H9 (cell line): ENCODE results near the gene NSF. TPM values are rescaled to one million over a fixed set of nuclear protein-coding genes. Genes with fewer than 3 reads are reported as not detected.

Source experiments
- DNase-seq: peaks from one replicate; pipeline ENCODE4 v3.0.0-alpha.2; 2017
- H2AFZ ChIP-seq: one replicate; pipeline ENCODE4 v1.6.1; 2013; ENCODE audit warnings: mild to moderate bottlenecking, low read length, control low read depth, moderate library complexity
- H2AK5ac ChIP-seq: 2 replicates; pipeline ENCODE4 v1.6.1; 2013; ENCODE audit warnings: low read length, control low read depth, mixed read lengths; ENCODE audit not compliant: insufficient read length
- H2BK120ac ChIP-seq: one replicate; pipeline ENCODE4 v1.6.1; 2013; ENCODE audit warnings: low read depth, mild to moderate bottlenecking, low read length, control low read depth, inconsistent platforms; ENCODE audit not compliant: poor library complexity, severe bottlenecking
- H2BK12ac ChIP-seq: 2 replicates; pipeline ENCODE4 v1.6.1; 2013; ENCODE audit warnings: low read length, control low read depth, mixed read lengths, low read depth; ENCODE audit not compliant: insufficient read length
- H2BK15ac ChIP-seq: 2 replicates; pipeline ENCODE4 v1.6.1; 2013; ENCODE audit warnings: low read depth, low read length, control low read depth
- H2BK20ac ChIP-seq: one replicate; pipeline ENCODE4 v1.6.1; 2013; ENCODE audit warnings: low read depth, mild to moderate bottlenecking, low read length, control low read depth, inconsistent platforms; ENCODE audit not compliant: poor library complexity, severe bottlenecking
- H2BK5ac ChIP-seq: 2 replicates; pipeline ENCODE4 v1.6.1; 2013; ENCODE audit warnings: low read length, control low read depth, mixed read lengths; ENCODE audit not compliant: insufficient read length
- H3K14ac ChIP-seq: 2 replicates; pipeline ENCODE4 v1.6.1; 2013; ENCODE audit warnings: low read length, control low read depth; ENCODE audit not compliant: insufficient read depth
- H3K18ac ChIP-seq: 2 replicates; pipeline ENCODE4 v1.6.1; 2013; ENCODE audit warnings: low read depth, mild to moderate bottlenecking, mixed read lengths, low read length, control low read depth; ENCODE audit not compliant: insufficient read length
- H3K23ac ChIP-seq: 2 replicates; pipeline ENCODE4 v1.6.1; 2013; ENCODE audit warnings: low read length, control low read depth, mixed read lengths, low read depth; ENCODE audit not compliant: insufficient read length
- H3K23me2 ChIP-seq: 2 replicates; pipeline ENCODE4 v1.6.1; 2013; ENCODE audit warnings: low read depth, mild to moderate bottlenecking, mixed read lengths, low read length, control low read depth; ENCODE audit not compliant: insufficient read length, poor library complexity, severe bottlenecking
- H3K27ac ChIP-seq: 2 replicates; pipeline ENCODE4 v1.5.1; 2013; ENCODE audit warnings: low read length, control low read depth, mixed read lengths, low read depth; ENCODE audit not compliant: insufficient read length
- H3K27me3 ChIP-seq: 2 replicates; pipeline ENCODE4 v1.6.1; 2013; ENCODE audit warnings: low read length, control low read depth, inconsistent platforms; ENCODE audit not compliant: insufficient read depth
- H3K4ac ChIP-seq: 2 replicates; pipeline ENCODE4 v1.6.1; 2013; ENCODE audit warnings: low read depth, mild to moderate bottlenecking, control low read depth, inconsistent platforms, low read length, moderate library complexity
- H3K4me1 ChIP-seq: 2 replicates; pipeline ENCODE4 v1.6.1; 2013; ENCODE audit warnings: low read length, control low read depth, inconsistent platforms; ENCODE audit not compliant: insufficient read depth
- H3K4me2 ChIP-seq: 2 replicates; pipeline ENCODE4 v1.6.1; 2013; ENCODE audit warnings: low read length, control low read depth, mixed read lengths; ENCODE audit not compliant: insufficient read length, insufficient read depth
- H3K56ac ChIP-seq: 2 replicates; pipeline ENCODE4 v1.6.1; 2013; ENCODE audit warnings: low read depth, mild to moderate bottlenecking, mixed read lengths, low read length, control low read depth; ENCODE audit not compliant: insufficient read length
- H3K79me1 ChIP-seq: 2 replicates; pipeline ENCODE4 v1.6.1; 2013; ENCODE audit warnings: low read depth, mild to moderate bottlenecking, moderate library complexity, low read length, control low read depth, inconsistent platforms; ENCODE audit not compliant: insufficient read depth, poor library complexity, severe bottlenecking
- H3K79me2 ChIP-seq: 2 replicates; pipeline ENCODE4 v1.6.1; 2013; ENCODE audit warnings: low read length, control low read depth, inconsistent platforms; ENCODE audit not compliant: insufficient read depth
- H3K9ac ChIP-seq: 2 replicates; pipeline ENCODE4 v1.6.1; 2013; ENCODE audit warnings: low read length, control low read depth, mixed read lengths; ENCODE audit not compliant: insufficient read length; ENCODE audit errors: extremely low read depth
- H3K9me3 ChIP-seq: one replicate; pipeline ENCODE4 v1.6.1; 2013; ENCODE audit warnings: low read depth, low read length, inconsistent platforms; ENCODE audit not compliant: control insufficient read depth
- H3T11ph ChIP-seq: one replicate; pipeline ENCODE4 v1.6.1; 2013; ENCODE audit warnings: mild to moderate bottlenecking, low read length, control low read depth, inconsistent platforms
- H4K20me1 ChIP-seq: one replicate; pipeline ENCODE4 v1.6.1; 2013; ENCODE audit not compliant: control insufficient read depth, insufficient read length, insufficient read depth
- H4K5ac ChIP-seq: 2 replicates; pipeline ENCODE4 v1.6.1; 2013; ENCODE audit warnings: low read depth, mild to moderate bottlenecking, mixed read lengths, low read length, control low read depth; ENCODE audit not compliant: insufficient read length
- H4K8ac ChIP-seq: replicated peaks from 2 replicates; pipeline ENCODE4 v1.6.1; 2013; ENCODE audit warnings: low read length, control low read depth, mixed read lengths, low read depth; ENCODE audit not compliant: insufficient read length
- H4K91ac ChIP-seq: 2 replicates; pipeline ENCODE4 v1.6.1; 2013; ENCODE audit warnings: low read depth, mild to moderate bottlenecking, moderate library complexity, mixed read lengths, low read length, control low read depth; ENCODE audit not compliant: insufficient read length
- H3K27ac Mint-ChIP-seq, 3 experiments: 2 replicates in 2 of 3; 3 replicates in 1 of 3; pipeline ENCODE4 v1.8.0; 2020 to 2021; ENCODE audit warnings: mixed read lengths in 3 of 3, mild to moderate bottlenecking in 1 of 3, moderate library complexity in 1 of 3
- H3K27me3 Mint-ChIP-seq: 2 replicates; pipeline ENCODE4 v1.8.0; 2021; ENCODE audit warnings: low read depth, mild to moderate bottlenecking, moderate library complexity, mixed read lengths
- H3K36me3 Mint-ChIP-seq, 3 experiments: 2 replicates in 2 of 3; 3 replicates in 1 of 3; pipeline ENCODE4 v1.8.0; 2020 to 2021; ENCODE audit warnings: low read depth in 3 of 3, mixed read lengths in 3 of 3; ENCODE audit not compliant: insufficient read depth in 1 of 3
- H3K4me1 Mint-ChIP-seq, 2 experiments: 2 replicates each; pipeline ENCODE4 v1.8.0; 2020; ENCODE audit warnings: mixed read lengths in 2 of 2
- H3K4me3 Mint-ChIP-seq, 2 experiments: 2 replicates in 1 of 2; 3 replicates in 1 of 2; pipeline ENCODE4 v1.8.0; 2020 to 2021; ENCODE audit warnings: mild to moderate bottlenecking in 2 of 2, mixed read lengths in 2 of 2, moderate library complexity in 1 of 2
- H3K9me3 Mint-ChIP-seq, 2 experiments: 2 replicates in 1 of 2; 3 replicates in 1 of 2; pipeline ENCODE4 v1.8.0; 2020; ENCODE audit warnings: mild to moderate bottlenecking in 2 of 2, mixed read lengths in 2 of 2, moderate library complexity in 1 of 2
- total RNA-seq: library from RNA; stranded (reverse); gene quantifications from 2 replicates; pipeline ENCODE4 v1.2.1, GENCODE V29; 2021
- TF ChIP-seq, protein P1 (sequence below): fragments of 200-600 bp; sonication (generic); conservative IDR thresholded peaks from 3 replicates; pipeline ENCODE4 v1.8.0; 2021; ENCODE audit warnings: antibody characterized with exemption, mild to moderate bottlenecking

NSF gene
- total RNA-seq, 1 experiment from 2014 or later, result 36.4 TPM

DNA sequence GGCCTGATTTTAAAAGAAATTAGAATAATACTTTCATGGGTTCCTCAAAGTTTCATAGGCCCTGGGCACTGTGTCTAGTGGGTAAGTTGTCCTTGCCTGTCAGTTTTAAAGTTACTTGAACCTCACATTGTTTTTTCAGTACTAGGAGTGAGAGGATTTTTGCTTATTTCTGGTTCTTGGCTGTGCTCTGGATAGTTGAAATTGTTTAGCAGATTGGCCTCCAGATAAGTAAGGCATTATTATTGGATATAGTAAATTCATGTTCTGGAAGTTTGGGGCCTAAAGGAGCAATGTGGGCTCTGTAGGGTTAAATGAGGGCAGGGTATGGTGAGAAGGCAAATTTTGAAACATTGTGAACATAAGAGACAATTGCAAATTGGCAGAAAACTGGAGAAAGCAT lies 149.5 kb downstream of the NSF start:
- Histone ChIP-seq H3K23ac (no peak overlapping the region), H2BK20ac (no peak overlapping the region), H4K8ac (no peak overlapping the region), H2AK5ac (no peak overlapping the region), H4K91ac (no peak overlapping the region), H3K79me1 (no peaks in the 10 kb centered on the region), H2BK12ac (no peak overlapping the region), H3K9ac (no peak overlapping the region), H3K4ac (no peak overlapping the region), H3K9me3 (no peaks in the 10 kb centered on the region), H3K4me1 (no peaks in the 10 kb centered on the region), H2AFZ (no peak overlapping the region), H3K18ac (no peak overlapping the region), H3K14ac (no peak overlapping the region), H3K79me2 (no peaks in the 10 kb centered on the region), H4K20me1 (no peaks in the 10 kb centered on the region), H3K23me2 (no peaks in the 10 kb centered on the region), H3K56ac (no peak overlapping the region), H2BK120ac (no peak overlapping the region), H2BK15ac (no peak overlapping the region), H3K4me2 (no peak overlapping the region), H3T11ph (no peak overlapping the region), H2BK5ac (no peak overlapping the region), H4K5ac (no peak overlapping the region), H3K27ac (no peak overlapping the region), H3K27me3 (no peaks in the 10 kb centered on the region)
- DNase-seq, result no peak
- peak overlapping the region in 1 of 3 experiments; percentile 21; a peak in 1 of 7 replicates for H3K27ac Mint-ChIP-seq
- no peaks in the 10 kb centered on the region for H3K9me3 Mint-ChIP-seq
- TF ChIP-seq, protein P1, sequence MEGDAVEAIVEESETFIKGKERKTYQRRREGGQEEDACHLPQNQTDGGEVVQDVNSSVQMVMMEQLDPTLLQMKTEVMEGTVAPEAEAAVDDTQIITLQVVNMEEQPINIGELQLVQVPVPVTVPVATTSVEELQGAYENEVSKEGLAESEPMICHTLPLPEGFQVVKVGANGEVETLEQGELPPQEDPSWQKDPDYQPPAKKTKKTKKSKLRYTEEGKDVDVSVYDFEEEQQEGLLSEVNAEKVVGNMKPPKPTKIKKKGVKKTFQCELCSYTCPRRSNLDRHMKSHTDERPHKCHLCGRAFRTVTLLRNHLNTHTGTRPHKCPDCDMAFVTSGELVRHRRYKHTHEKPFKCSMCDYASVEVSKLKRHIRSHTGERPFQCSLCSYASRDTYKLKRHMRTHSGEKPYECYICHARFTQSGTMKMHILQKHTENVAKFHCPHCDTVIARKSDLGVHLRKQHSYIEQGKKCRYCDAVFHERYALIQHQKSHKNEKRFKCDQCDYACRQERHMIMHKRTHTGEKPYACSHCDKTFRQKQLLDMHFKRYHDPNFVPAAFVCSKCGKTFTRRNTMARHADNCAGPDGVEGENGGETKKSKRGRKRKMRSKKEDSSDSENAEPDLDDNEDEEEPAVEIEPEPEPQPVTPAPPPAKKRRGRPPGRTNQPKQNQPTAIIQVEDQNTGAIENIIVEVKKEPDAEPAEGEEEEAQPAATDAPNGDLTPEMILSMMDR, result no peak
- H3K27me3 Mint-ChIP-seq, result no peaks in the 10 kb centered on the region
- no peak overlapping the region for H3K4me3 Mint-ChIP-seq
- H3K36me3 Mint-ChIP-seq, result peaks cover 0 to 2% (median 0%) of the 10 kb centered on the region in 3 experiments; a peak in 3 of 7 replicates
- peaks cover 26 to 30% of the 10 kb centered on the region in 2 experiments for H3K4me1 Mint-ChIP-seq
